Endodermal cell (in vitro differentiated cells): ENCODE data around the gene NAGA. TPM values are rescaled to one million over a fixed set of nuclear protein-coding genes. Genes with fewer than 3 reads are reported as not detected.

Experiments used
- DNase-seq: peaks from one replicate; pipeline ENCODE4 v3.0.0-alpha.2; 2017
- H3K27ac ChIP-seq: 2 replicates; pipeline ENCODE4 v1.5.1; 2013; ENCODE audit warnings: mild to moderate bottlenecking, low read depth, low read length, moderate library complexity
- H3K27me3 ChIP-seq: 2 replicates; pipeline ENCODE4 v1.6.1; 2013; ENCODE audit warnings: mild to moderate bottlenecking, low read length, moderate library complexity; ENCODE audit not compliant: insufficient read depth, control insufficient read depth, poor library complexity, severe bottlenecking
- H3K36me3 ChIP-seq: 2 replicates; pipeline ENCODE4 v1.7.0; 2013; ENCODE audit warnings: mild to moderate bottlenecking, low read length, moderate library complexity; ENCODE audit not compliant: control insufficient read depth, insufficient read depth
- H3K4me1 ChIP-seq: one replicate; pipeline ENCODE4 v1.7.0; 2013; ENCODE audit warnings: low read length; ENCODE audit not compliant: control insufficient read depth, insufficient read depth
- H3K4me3 ChIP-seq: 2 replicates; pipeline ENCODE4 v1.5.1; 2013; ENCODE audit warnings: mild to moderate bottlenecking, low read length, moderate library complexity
- H3K9ac ChIP-seq: 2 replicates; pipeline ENCODE4 v1.6.1; 2013; ENCODE audit warnings: mild to moderate bottlenecking, low read length, moderate library complexity; ENCODE audit not compliant: poor library complexity, severe bottlenecking; ENCODE audit errors: extremely low read depth
- H3K9me3 ChIP-seq: 2 replicates; pipeline ENCODE4 v1.6.1; 2013; ENCODE audit warnings: mild to moderate bottlenecking, low read length, moderate library complexity; ENCODE audit not compliant: control insufficient read depth
- H3K27ac Mint-ChIP-seq: 2 replicates; pipeline ENCODE4 v1.8.0; 2020; ENCODE audit warnings: mixed read lengths
- H3K27me3 Mint-ChIP-seq: 2 replicates; pipeline ENCODE4 v1.8.0; 2021; ENCODE audit warnings: mild to moderate bottlenecking, mixed read lengths; ENCODE audit not compliant: insufficient read depth
- H3K36me3 Mint-ChIP-seq: 2 replicates; pipeline ENCODE4 v1.8.0; 2020; ENCODE audit warnings: low read depth, mixed read lengths
- H3K4me1 Mint-ChIP-seq: 2 replicates; pipeline ENCODE4 v1.8.0; 2020; ENCODE audit warnings: mixed read lengths
- H3K4me3 Mint-ChIP-seq: 2 replicates; pipeline ENCODE4 v1.8.0; 2020; ENCODE audit warnings: mild to moderate bottlenecking, moderate library complexity, mixed read lengths
- H3K9me3 Mint-ChIP-seq: 2 replicates; pipeline ENCODE4 v1.8.0; 2020; ENCODE audit warnings: mild to moderate bottlenecking, mixed read lengths
- WGBS, 2 experiments: methylation state at CpG; one replicate each; pipeline versions ENCODE4 v1.1.5 to v1.1.7; 2013; ENCODE audit warnings: missing lambda C conversion rate in 2 of 2, mixed read lengths in 1 of 2; ENCODE audit not compliant: insufficient coverage in 1 of 2, insufficient read length in 1 of 2; 5-methylcytosine and 5-hydroxymethylcytosine counted together
- total RNA-seq, 2 donors: library from RNA; stranded (reverse); fragmentation: NEBNext Ultra II Directional in 1 of 2; extraction: Animal tissue kit (Norgen Biotek cat#: 25700) in 1 of 2; gene quantifications; 2 replicates in 1 of 2; 3 replicates in 1 of 2; pipeline ENCODE4 v1.2.1, GENCODE V29; 2021
- TF ChIP-seq, protein P1 (sequence below): fragments of 200-600 bp; sonication (generic); conservative IDR thresholded peaks from 2 replicates; pipeline ENCODE4 v1.5.0; 2021; ENCODE audit warnings: antibody characterized with exemption, mild to moderate bottlenecking

Gene NAGA
- total RNA-seq, 2 donors from 2014 or later, result 19.2 to 25.4 TPM

DNA sequence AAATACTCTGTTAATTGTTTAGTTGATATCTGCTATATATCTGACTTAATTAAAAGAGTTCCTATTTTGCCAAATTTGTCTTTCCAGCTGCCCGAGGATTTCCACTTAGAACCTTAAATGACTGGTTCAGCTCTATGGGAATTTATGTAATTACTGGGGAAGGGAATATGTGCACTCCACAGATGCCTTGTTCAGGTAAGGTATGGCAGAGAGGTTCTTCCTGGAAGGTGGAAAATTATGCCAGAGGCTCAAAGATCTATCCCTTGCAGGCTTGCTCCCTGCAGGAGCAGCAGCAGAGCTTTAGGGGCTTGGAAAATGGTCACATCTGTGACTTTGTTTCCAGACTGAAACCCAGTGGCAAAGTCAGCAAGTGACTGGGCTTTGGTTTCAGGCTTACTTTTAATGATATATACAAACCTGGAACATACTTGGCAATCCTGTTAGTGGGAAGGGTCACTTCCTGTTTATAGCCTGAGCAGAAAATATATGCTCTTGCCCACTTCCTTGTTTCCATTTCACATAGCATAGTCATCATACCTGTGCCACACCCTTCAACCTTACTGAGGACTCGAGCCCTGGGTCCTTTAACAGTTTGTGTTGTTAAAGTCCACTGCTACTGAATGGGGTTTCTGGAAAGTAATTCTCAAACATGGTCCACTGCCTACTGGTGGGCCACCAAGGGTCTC is 48.3 kb downstream of the NAGA start:
- no peak for DNase-seq
- no peak overlapping the region for H3K4me3 ChIP-seq
- no peaks in the 10 kb centered on the region for H3K36me3 ChIP-seq
- peaks cover 4% of the 10 kb centered on the region for H3K27me3 ChIP-seq
- H3K4me3 Mint-ChIP-seq, result no peak overlapping the region
- WGBS, 2 experiments, result 90% methylated on average over 2 of the region's 2 CpGs; no CpG with 5 or more reads in 1 of the 2 experiments
- H3K27ac ChIP-seq, result no peak overlapping the region
- H3K27ac Mint-ChIP-seq, result no peak overlapping the region
- peaks cover 18% of the 10 kb centered on the region for H3K27me3 Mint-ChIP-seq
- TF ChIP-seq, protein P1, sequence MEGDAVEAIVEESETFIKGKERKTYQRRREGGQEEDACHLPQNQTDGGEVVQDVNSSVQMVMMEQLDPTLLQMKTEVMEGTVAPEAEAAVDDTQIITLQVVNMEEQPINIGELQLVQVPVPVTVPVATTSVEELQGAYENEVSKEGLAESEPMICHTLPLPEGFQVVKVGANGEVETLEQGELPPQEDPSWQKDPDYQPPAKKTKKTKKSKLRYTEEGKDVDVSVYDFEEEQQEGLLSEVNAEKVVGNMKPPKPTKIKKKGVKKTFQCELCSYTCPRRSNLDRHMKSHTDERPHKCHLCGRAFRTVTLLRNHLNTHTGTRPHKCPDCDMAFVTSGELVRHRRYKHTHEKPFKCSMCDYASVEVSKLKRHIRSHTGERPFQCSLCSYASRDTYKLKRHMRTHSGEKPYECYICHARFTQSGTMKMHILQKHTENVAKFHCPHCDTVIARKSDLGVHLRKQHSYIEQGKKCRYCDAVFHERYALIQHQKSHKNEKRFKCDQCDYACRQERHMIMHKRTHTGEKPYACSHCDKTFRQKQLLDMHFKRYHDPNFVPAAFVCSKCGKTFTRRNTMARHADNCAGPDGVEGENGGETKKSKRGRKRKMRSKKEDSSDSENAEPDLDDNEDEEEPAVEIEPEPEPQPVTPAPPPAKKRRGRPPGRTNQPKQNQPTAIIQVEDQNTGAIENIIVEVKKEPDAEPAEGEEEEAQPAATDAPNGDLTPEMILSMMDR, result no peak
- no peaks in the 10 kb centered on the region for H3K9me3 Mint-ChIP-seq
- no peaks in the 10 kb centered on the region for H3K4me1 Mint-ChIP-seq
- no peaks in the 10 kb centered on the region for H3K36me3 Mint-ChIP-seq
- H3K4me1 ChIP-seq, result no peaks in the 10 kb centered on the region
- H3K9me3 ChIP-seq, result no peaks in the 10 kb centered on the region
- H3K9ac ChIP-seq, result no peak overlapping the region

DNA sequence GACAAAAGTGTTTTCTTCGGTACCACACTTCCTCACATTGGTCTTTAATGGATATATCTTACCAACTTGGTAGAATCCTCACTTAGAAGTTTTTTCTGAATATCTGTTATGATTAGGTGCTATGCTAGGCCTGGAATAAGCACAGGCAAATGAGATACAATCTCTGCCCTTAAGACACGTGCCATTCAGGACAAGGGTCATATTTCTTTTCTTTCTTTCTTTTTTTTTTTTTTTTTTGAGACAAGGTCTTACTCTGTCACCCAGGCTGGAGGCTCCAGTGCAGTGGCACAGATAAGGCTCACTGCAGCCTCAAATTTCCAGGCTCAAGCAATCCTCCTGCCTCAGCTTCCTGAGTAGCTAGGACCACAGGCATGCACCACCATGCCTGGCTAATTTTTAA is 49.0 kb downstream of the NAGA start:
- H3K36me3 Mint-ChIP-seq, result no peaks in the 10 kb centered on the region
- no peak overlapping the region for H3K27ac Mint-ChIP-seq
- Histone ChIP-seq H3K4me1 (no peaks in the 10 kb centered on the region), H3K36me3 (no peaks in the 10 kb centered on the region), H3K9ac (no peak overlapping the region), H3K27me3 (peaks cover 4% of the 10 kb centered on the region), H3K9me3 (no peaks in the 10 kb centered on the region), H3K27ac (no peak overlapping the region), H3K4me3 (no peak overlapping the region)
- no peaks in the 10 kb centered on the region for H3K4me1 Mint-ChIP-seq
- no peak overlapping the region for H3K4me3 Mint-ChIP-seq
- H3K9me3 Mint-ChIP-seq, result no peaks in the 10 kb centered on the region
- WGBS, 2 experiments, result 88% methylated on average over 2 of the region's 2 CpGs; no CpG with 5 or more reads in 1 of the 2 experiments
- H3K27me3 Mint-ChIP-seq, result peaks cover 18% of the 10 kb centered on the region
- TF ChIP-seq, protein P1, result no peak
- DNase-seq, result no peak

DNA sequence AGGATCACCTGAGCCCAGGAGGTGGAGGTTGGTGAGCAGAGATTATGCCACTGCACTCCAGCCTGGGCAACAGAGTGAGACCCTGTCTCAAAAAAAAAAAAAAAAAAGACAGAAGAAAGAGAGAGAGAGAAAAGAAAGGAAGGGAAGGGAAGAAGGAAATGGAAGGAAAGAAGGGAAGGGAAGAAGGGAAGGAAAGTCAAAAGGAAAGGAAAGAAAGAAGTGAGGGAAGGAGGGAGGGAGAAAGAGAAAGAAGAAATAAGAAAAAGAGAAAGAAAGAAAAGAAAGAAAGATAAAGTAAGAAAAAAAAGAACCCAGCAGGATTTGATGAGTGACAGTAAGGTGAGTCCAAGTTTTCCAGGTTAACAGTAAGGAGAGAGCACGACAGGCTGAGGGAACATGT is 52.4 kb downstream of the NAGA start:
- Mint-ChIP-seq H3K27ac (no peak overlapping the region), H3K27me3 (peaks cover 25% of the 10 kb centered on the region), H3K4me3 (no peak overlapping the region), H3K4me1 (no peaks in the 10 kb centered on the region), H3K9me3 (no peaks in the 10 kb centered on the region), H3K36me3 (no peaks in the 10 kb centered on the region)
- Histone ChIP-seq H3K9me3 (no peaks in the 10 kb centered on the region), H3K4me1 (no peaks in the 10 kb centered on the region), H3K36me3 (no peaks in the 10 kb centered on the region), H3K9ac (no peak overlapping the region), H3K27ac (no peak overlapping the region), H3K27me3 (peaks cover 4% of the 10 kb centered on the region), H3K4me3 (no peak overlapping the region)
- TF ChIP-seq, protein P1, result no peak
- 47 to 50% methylated on average over 1 of the region's 1 CpG for WGBS, 2 experiments
- DNase-seq, result no peak
